Esophagus (tissue), 2 donors: Measurements from ENCODE around the gene KLK13. TPM values are rescaled to one million over a fixed set of nuclear protein-coding genes. Genes with fewer than 3 reads are reported as not detected.

Experiments
- H3K27ac ChIP-seq, 2 donors: one replicate each; pipeline ENCODE4 v1.5.1; 2013; ENCODE audit warnings: low read depth in 2 of 2, mild to moderate bottlenecking in 2 of 2, inconsistent platforms in 1 of 2, low read length in 1 of 2, moderate library complexity in 1 of 2
- H3K27me3 ChIP-seq, 2 donors: one replicate each; pipeline ENCODE4 v1.6.1; 2013; ENCODE audit warnings: low read length in 2 of 2, control low read depth in 1 of 2, mild to moderate bottlenecking in 1 of 2; ENCODE audit not compliant: insufficient read depth in 2 of 2, control insufficient read depth in 1 of 2
- H3K36me3 ChIP-seq, 2 donors: one replicate each; pipeline ENCODE4 v1.6.1; 2013; ENCODE audit warnings: low read length in 1 of 2; ENCODE audit not compliant: control insufficient read depth in 2 of 2, insufficient read depth in 2 of 2
- H3K4me1 ChIP-seq, 2 donors: one replicate each; pipeline ENCODE4 v1.6.1; 2013; ENCODE audit warnings: low read length in 1 of 2; ENCODE audit not compliant: control insufficient read depth in 2 of 2, insufficient read depth in 2 of 2
- H3K4me3 ChIP-seq, 2 donors: one replicate each; pipeline ENCODE4 v1.5.1; 2013; ENCODE audit warnings: low read length in 2 of 2, mild to moderate bottlenecking in 2 of 2, low read depth in 1 of 2, moderate library complexity in 1 of 2
- H3K9me3 ChIP-seq, 2 donors: one replicate each; pipeline ENCODE4 v1.6.1; 2013; ENCODE audit warnings: mild to moderate bottlenecking in 2 of 2, low read depth in 1 of 2, low read length in 1 of 2, moderate library complexity in 1 of 2; ENCODE audit not compliant: control insufficient read depth in 2 of 2, insufficient read depth in 1 of 2
- WGBS, 2 donors: extraction: QIAGEN DNeasy Blood & Tissue Kit; methylation state at CpG; one replicate each; pipeline ENCODE4 v1.1.7; 2013; 5-methylcytosine and 5-hydroxymethylcytosine counted together
- polyA plus RNA-seq, 2 donors: library from polyadenylated mRNA; stranded (reverse); fragments of 200-250 nt; gene quantifications; one replicate each; pipeline ENCODE4 v1.2.3, GENCODE V29; 2013
- donor health status: healthy with polysubstance abuse.
- donor health status: Bipolar disorder and iron deficiency.

Gene KLK13
- polyA plus RNA-seq, 2 donors, result 406 to 1,038 TPM

GRCh38 chr19:51018745-51019543, 45.9 kb downstream of the KLK13 start:
- H3K4me1 ChIP-seq, result peaks cover 0 to 8% of the 10 kb centered on the region in 2 donors
- H3K9me3 ChIP-seq, result no peaks in the 10 kb centered on the region
- peaks cover 0 to 6% of the 10 kb centered on the region in 2 donors for H3K27me3 ChIP-seq
- H3K27ac ChIP-seq, result peak overlapping the region; percentile 94 to 96
- H3K36me3 ChIP-seq, result peaks cover 0 to 10% of the 10 kb centered on the region in 2 donors
- WGBS, 2 donors, result 1 to 3% methylated on average over 52 to 68 of the region's 68 CpGs
- H3K4me3 ChIP-seq, result peak overlapping the region; percentile 63

- Histone ChIP-seq H3K9me3 (no peaks in the 10 kb centered on the region), H3K4me3 (peak overlapping the region; percentile 55 to 63), H3K27ac (peak overlapping the region; percentile 70 to 81), H3K27me3 (peaks cover 0 to 6% of the 10 kb centered on the region in 2 donors), H3K4me1 (peaks cover 0 to 8% of the 10 kb centered on the region in 2 donors), H3K36me3 (peaks cover 0 to 10% of the 10 kb centered on the region in 2 donors)
- WGBS, 2 donors, result 3 to 4% methylated on average over 68 of the region's 68 CpGs
Measured at GRCh38 chr19:51016798-51017683, 47.9 kb downstream of the KLK13 start.

- Histone ChIP-seq H3K27me3 (peaks cover 0 to 6% of the 10 kb centered on the region in 2 donors), H3K4me1 (peaks cover 0 to 8% of the 10 kb centered on the region in 2 donors), H3K4me3 (no peak overlapping the region), H3K27ac (peak overlapping the region in 1 of 2 donors; percentile 68), H3K36me3 (peaks cover 0 to 10% of the 10 kb centered on the region in 2 donors), H3K9me3 (no peaks in the 10 kb centered on the region)
- WGBS, 2 donors, result 81 to 82% methylated on average over 19 of the region's 19 CpGs
Measured at GRCh38 chr19:51015691-51016267, 49.1 kb downstream of the KLK13 start.

- Histone ChIP-seq H3K27me3 (peaks cover 0 to 5% of the 10 kb centered on the region in 2 donors), H3K27ac (peak overlapping the region in 1 of 2 donors; percentile 36), H3K36me3 (peaks cover 0 to 10% of the 10 kb centered on the region in 2 donors), H3K4me3 (no peak overlapping the region), H3K9me3 (no peaks in the 10 kb centered on the region), H3K4me1 (peaks cover 0 to 9% of the 10 kb centered on the region in 2 donors)
- WGBS, 2 donors, result 84 to 90% methylated on average over 6 of the region's 6 CpGs
Measured at GRCh38 chr19:51014242-51014641, 50.6 kb downstream of the KLK13 start.

GRCh38 chr19:51012661-51013190, 52.2 kb downstream of the KLK13 start:
- H3K36me3 ChIP-seq, result peaks cover 0 to 10% of the 10 kb centered on the region in 2 donors
- H3K9me3 ChIP-seq, result peaks cover 0 to 2% of the 10 kb centered on the region in 2 donors
- 59 to 63% methylated on average over 12 of the region's 12 CpGs for WGBS, 2 donors
- peak overlapping the region in 1 of 2 donors; percentile 82 for H3K27ac ChIP-seq
- peaks cover 0 to 10% of the 10 kb centered on the region in 2 donors for H3K4me1 ChIP-seq
- no peak overlapping the region for H3K4me3 ChIP-seq
- H3K27me3 ChIP-seq, result no peaks in the 10 kb centered on the region

GRCh38 chr19:51010066-51010795, 54.7 kb downstream of the KLK13 start:
- Histone ChIP-seq H3K27ac (peak overlapping the region; percentile 6 to 91), H3K4me3 (no peak overlapping the region), H3K9me3 (peaks cover 0 to 2% of the 10 kb centered on the region in 2 donors), H3K27me3 (no peaks in the 10 kb centered on the region), H3K36me3 (peaks cover 0 to 6% of the 10 kb centered on the region in 2 donors), H3K4me1 (peaks cover 0 to 6% of the 10 kb centered on the region in 2 donors)
- WGBS, 2 donors, result 41 to 51% methylated on average over 4 of the region's 4 CpGs

GRCh38 chr19:51009061-51009891, 55.6 kb downstream of the KLK13 start:
- whole genome bisulfite sequencing, 2 donors, result 60 to 62% methylated on average over 18 to 19 of the region's 19 CpGs
- Histone ChIP-seq H3K4me3 (no peak overlapping the region), H3K4me1 (peaks cover 0 to 6% of the 10 kb centered on the region in 2 donors), H3K27me3 (no peaks in the 10 kb centered on the region), H3K27ac (peak overlapping the region; percentile 6 to 91), H3K36me3 (peaks cover 0 to 1% of the 10 kb centered on the region in 2 donors), H3K9me3 (peaks cover 0 to 2% of the 10 kb centered on the region in 2 donors)

GRCh38 chr19:51007488-51007887, 57.4 kb downstream of the KLK13 start:
- H3K36me3 ChIP-seq, result no peaks in the 10 kb centered on the region
- WGBS, 2 donors, result 85 to 89% methylated on average over 3 of the region's 3 CpGs
- H3K27me3 ChIP-seq, result no peaks in the 10 kb centered on the region
- H3K4me1 ChIP-seq, result peaks cover 0 to 6% of the 10 kb centered on the region in 2 donors
- no peak overlapping the region for H3K4me3 ChIP-seq
- peaks cover 0 to 2% of the 10 kb centered on the region in 2 donors for H3K9me3 ChIP-seq
- no peak overlapping the region for H3K27ac ChIP-seq
